GM18867 (cell line): Measurements from ENCODE around the gene SLC8B1.

Source experiments
- ATAC-seq: cut with Tn5 transposase; IDR thresholded peaks from one replicate; pipeline ENCODE4 v1.9.1; 2021; ENCODE audit warnings: mild to moderate bottlenecking, moderate library complexity; ENCODE audit not compliant: unreplicated experiment

SLC8B1 gene

GRCh38 chr12:113334786-113335539 lies at the start of gene SLC8B1:
TSS of gene SLC8B1 (minus strand) at chr12:113335109. CDS start at chr12:113332878, 2,231 bp downstream.
- peak; percentile 95 for ATAC-seq

- ATAC-seq = no peak
Measured at GRCh38 chr12:113382206-113382605, 47.3 kb upstream of the SLC8B1 start.

- no peak for ATAC-seq
Measured at GRCh38 chr12:113381220-113381619, 46.3 kb upstream of the SLC8B1 start.

DNA sequence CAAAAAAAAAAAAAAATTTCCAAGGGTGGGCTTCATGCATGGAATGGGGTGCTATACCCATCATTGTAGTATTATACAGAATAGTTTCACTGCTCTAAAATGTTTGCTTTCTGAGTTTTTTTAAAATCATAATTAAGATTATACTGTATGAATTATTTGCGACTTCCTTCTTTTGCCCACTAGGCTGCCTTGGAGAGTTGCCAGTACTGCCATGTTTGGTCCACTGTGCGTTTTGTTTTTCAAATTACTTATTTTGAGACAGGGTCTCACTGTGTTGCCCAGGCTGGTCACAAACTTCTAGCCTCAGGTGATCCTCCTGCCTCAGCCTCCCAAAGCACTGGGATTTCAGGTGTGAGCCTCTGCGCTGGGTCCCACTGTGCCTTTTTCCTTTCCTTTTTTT lies 43.4 kb upstream of the SLC8B1 start:
- ATAC-seq = no peak

GRCh38 chr12:113374823-113375428 lies 40.0 kb upstream of the SLC8B1 start:
- no peak for ATAC-seq

GRCh38 chr12:113373969-113374368 lies 39.1 kb upstream of the SLC8B1 start:
- no peak for ATAC-seq

DNA sequence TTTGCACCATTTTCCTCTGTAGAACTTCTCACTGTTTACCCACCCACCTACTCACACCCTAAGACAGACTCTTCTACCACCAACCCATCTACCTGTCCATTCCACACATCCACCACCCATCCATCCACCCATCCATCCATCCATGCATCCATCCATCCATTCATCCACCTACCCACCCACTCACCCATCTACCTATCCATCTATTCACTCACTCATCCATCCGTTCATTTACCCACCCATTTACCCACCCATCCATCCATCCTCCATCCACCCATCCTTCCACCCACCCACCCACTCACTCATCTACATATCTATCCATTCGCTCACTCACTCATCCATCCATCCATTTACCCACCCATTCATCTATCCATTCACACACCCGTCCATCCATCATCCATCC lies 38.5 kb upstream of the SLC8B1 start:
- no peak for ATAC-seq

DNA sequence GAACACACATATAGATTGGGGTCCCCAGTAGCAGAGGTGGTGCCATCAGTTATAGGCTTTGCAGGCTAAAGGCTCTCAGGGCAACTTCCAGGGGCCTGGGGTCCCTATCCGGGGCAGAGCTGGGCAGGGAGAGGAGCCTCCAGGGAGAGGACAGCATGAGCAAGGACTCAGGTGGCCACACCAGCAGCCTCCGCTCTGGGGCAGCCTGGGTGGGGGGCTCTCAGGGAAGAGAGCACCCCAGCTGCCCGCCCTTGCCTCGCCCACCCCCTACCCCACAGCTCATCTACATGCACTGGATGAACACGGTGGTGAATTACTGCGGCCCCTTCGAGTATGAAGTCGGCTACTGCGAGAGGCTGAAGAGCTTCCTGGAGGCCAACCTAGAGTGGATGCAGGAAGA lies 37.5 kb upstream of the SLC8B1 start:
- no peak for ATAC-seq

DNA sequence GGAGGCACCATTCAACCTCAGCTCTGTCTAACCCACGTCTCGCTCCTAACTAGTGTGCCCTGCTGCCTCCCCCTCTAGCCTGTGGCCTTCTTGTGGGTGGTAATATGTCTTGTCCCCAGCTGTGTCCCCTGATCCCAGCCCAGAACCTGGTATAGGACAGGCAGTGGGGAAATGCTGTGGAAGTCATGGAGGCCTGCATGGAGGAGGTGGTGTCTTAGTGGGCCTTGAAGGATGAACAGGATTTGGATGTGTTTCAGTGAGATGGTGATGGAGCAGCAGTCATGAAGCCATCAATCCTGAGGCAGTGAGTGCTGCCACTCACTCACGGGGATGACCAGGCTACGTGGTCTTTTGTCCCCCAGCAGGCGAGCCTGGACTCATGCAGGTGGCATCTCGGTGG lies 36.9 kb upstream of the SLC8B1 start:
- no peak for ATAC-seq

DNA sequence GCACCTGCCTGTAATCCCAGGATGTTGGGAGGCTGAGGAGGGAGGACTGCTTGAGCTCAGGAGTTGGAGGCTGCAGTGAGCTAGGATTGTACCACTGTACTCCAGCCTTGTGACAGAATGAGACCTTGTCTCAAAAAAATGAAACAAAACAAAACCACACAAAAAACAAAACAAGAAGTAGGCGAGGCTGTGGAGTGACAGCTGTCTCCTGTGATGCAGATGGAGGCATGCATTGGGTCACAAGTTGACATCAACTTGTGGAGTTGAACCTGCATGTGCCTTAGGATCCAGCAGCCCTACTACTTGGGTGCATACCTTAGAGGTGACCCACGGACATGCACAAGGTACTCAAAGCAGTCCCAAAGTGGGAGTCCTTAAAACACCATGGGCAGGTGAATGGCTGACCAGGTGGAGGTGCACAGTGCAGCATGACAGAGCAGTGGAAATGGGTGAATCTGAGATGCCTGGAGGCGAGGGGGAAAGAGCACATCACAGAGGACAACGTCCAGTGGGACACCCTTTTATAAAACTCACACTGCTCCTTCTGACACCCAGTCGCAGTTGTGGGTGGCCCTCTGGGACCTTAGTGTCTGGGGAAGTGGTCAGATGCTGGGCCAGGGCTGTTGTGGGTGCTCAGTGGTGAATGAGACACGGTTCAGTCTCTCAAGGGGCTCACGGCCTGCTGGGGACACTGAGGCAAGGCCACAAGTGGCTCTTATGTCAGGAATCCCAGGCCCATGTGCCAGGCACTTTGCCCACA lies 36.2 kb upstream of the SLC8B1 start:
- no peak for ATAC-seq

DNA sequence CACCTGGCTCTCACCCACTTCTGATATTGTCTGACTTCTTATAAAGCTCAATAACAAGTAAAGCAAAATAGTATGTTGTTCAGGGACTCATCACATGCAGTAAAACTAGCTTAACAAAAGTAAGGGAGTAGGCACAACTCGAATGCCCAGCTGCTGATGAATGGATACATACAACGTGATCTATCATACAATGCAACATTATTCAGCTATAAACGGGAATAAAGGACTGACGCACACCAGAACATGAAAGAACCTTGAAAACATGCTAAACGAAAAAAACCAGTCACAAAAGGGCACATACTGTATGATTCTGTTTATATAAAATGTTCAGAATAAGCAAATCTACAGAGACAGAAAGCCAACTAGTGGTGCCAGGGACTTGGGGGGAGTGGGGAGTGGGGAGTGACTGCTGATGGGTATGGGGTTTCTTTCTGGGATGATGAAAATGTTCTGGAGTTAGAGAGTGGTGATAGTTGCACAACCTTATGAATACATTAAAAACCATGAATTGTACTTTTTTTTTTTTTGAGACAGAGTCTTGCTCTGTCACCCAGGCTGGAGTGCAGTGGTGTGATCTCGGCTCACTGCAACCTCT lies 34.6 kb upstream of the SLC8B1 start:
- ATAC-seq = no peak

DNA sequence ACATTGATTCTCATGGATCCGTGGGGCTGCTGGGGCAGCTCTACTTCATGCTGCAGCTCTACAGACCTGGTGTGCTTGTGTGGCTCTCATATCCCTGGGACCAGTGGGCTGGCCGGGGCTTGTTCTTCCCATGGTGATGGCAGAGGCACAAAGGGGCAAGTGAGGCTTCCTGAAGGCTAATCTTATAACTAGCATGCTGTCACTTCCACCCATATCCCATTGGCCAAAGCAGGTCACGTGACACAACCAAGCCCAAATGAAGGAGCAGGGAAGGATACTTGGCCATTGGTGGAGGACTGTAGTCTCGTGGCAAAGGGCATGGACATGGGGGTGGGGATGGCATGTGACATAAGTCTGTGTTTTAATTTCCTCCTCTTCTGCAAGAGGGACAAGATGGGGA lies 33.4 kb upstream of the SLC8B1 start:
- ATAC-seq = no peak

- no peak for ATAC-seq
Measured at GRCh38 chr12:113366827-113367226, 31.9 kb upstream of the SLC8B1 start.

DNA sequence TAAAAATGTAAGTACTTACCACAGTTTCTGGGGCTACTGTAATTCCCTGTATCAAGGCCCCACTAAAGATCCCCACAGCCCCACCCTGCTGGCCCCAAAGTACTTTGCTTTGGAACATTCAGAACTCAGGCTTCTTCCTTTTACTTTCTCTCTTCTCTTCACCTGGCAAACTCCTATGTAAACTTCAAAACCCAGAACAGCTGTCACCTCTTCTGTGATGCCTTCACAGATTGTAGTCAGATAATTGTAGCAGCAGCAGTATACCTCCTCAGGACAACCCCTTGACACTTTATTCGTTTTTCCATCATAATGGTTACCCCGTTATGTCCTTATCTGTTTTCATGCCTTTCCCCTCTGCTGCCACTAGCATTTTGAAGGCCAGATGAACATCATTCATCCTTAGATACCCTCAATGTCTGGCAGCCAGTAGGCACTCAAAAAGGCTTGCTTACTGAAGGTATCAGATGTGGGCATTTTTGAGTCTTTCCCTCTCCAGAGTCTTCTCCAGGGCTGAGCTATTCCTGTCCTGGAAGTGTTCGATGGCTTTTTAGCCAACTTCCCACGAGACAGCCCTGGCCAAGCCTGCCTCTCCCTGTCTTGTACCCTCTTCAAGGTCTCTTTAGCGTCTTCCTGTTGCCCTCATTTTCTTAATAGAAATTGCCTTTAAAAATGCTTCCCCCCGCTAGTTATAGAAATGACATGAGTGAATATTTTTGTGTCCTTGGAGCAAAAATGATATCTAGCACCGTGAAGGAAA lies 30.9 kb upstream of the SLC8B1 start:
- ATAC-seq = no peak

DNA sequence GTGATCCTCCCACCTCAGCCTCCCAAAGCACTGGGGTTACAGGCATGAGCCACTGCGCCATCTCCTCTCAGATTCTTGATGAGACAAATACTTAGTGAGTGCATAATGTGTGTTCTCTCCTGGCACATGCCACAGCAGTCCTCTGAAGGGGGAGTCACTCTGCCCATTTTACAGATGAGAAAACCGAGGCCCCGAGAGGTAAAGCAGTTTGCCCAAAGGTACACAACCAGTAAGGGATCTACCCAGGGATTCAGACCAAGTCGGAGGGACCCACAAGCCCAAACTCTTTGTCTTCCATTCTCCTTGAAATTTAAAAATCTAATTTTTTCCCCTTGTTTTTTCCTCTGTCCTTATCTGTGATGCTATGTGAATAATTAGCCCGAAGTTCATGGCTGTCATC lies 29.8 kb upstream of the SLC8B1 start:
- ATAC-seq = no peak

DNA sequence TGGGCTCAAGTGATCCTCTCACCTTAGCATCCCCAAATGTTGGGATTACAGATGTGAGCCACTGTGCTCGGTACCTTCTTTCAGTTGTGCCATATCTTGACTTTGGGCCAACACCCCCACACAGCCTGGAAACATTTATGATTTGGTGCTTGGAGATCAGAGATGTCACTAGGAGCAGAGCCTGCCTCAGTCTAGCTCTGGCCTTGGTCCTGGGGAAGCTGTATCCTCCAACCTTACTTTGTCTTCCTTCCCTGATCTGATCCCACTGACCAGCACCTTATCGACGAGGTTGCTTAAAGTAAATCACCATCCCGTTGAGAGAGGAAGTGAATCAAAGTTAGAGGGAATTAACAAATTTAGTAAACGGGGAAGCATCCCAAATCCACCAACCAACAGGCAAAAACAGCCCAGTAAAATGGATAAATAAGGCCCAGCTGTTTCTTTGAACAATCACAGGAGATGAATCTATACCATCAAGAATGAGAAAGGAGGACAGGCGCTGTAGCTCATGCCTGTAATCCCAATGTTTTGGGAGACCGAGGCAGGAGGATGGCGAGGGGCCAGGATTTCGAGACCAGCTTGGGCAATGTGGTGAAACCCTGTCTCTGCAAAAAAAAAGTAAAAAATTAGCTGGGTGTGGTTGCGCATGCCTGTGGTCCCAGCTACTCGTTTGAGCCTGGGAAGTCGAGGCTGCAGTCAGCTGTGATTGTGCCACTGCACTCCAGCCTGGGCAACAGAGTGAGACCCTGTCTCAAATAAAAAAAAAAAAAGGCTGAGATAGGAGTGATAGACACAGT lies 26.9 kb upstream of the SLC8B1 start:
- no peak for ATAC-seq

- no peak for ATAC-seq
Measured at GRCh38 chr12:113359939-113360748, 25.2 kb upstream of the SLC8B1 start.

DNA sequence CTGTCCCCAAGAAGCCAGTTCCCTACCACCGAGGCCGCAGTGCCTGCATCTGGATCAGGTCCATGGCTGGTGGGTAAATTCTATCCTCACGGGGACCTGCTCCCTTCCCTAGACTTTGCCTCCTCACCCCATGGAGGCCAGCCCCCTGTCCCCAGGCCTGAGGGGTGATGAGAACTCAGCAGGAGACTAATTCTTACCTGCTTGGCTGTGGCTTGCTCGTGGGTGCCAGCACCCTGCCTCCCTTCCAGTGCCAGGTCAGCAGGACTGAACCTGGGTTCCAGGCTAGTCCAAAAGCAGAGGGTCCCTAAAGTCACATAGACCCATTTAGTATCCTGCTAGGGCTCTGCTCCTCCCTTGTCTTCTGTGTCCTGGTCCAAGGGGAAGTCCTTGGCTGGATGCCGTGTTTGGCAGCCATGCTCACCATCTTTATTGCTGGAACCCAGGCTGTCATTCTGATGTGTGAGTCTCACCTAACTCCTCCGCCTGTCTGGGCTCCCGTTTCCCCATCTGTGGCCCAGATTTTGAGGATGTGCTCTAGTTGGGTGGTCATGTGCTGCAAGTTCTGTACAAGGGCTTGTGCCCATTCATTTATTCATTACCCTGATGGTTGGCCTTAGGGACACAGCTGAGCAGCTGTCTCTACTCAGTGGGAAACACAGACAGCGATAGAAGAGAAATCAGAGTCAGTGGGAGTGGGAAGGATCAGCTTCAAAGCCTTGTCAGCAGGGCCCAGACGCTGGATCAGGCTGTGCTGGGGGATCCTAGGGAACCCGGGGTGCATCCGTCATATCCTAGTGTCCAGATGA lies 24.4 kb upstream of the SLC8B1 start:
- peak; percentile 2 for ATAC-seq
